Calu3 (cell line): Measurements from ENCODE around the gene ACAP1. TPM values are rescaled to one million over a fixed set of nuclear protein-coding genes. Genes with fewer than 3 reads are reported as not detected.

ENCODE experiments used
- BruUV-seq: library from RNA; stranded (reverse); fragments of 400-500 nt; replicated peaks from 2 replicates; lab custom pipeline; 2021; lab: Mats Ljungman, UMichigan
- CTCF ChIA-PET: fragments of 300-600 bp; sonication (Branson Sonifier 250); formaldehyde crosslinking; loops from one replicate; lab custom pipeline; 2022; ENCODE audit warnings: antibody characterized with exemption; lab: Charles Lee
- DNase-seq: peaks from one replicate; pipeline ENCODE4 v3.0.0; 2022
- H3K27ac Mint-ChIP-seq: one replicate; pipeline ENCODE4 v1.8.0; 2022; ENCODE audit warnings: mixed read lengths; ENCODE audit not compliant: unreplicated experiment
- H3K27me3 Mint-ChIP-seq: one replicate; pipeline ENCODE4 v1.8.0; 2022; ENCODE audit warnings: mixed read lengths; ENCODE audit not compliant: unreplicated experiment
- H3K36me3 Mint-ChIP-seq: one replicate; pipeline ENCODE4 v1.8.0; 2022; ENCODE audit warnings: mild to moderate bottlenecking, moderate library complexity, mixed read lengths; ENCODE audit not compliant: insufficient read depth, unreplicated experiment
- H3K4me1 Mint-ChIP-seq: one replicate; pipeline ENCODE4 v1.8.0; 2022; ENCODE audit warnings: mild to moderate bottlenecking, low read depth, mixed read lengths; ENCODE audit not compliant: unreplicated experiment
- H3K4me3 Mint-ChIP-seq: one replicate; pipeline ENCODE4 v1.8.0; 2022; ENCODE audit warnings: mild to moderate bottlenecking, low read depth, moderate library complexity, mixed read lengths; ENCODE audit not compliant: unreplicated experiment
- H3K9me3 Mint-ChIP-seq: one replicate; pipeline ENCODE4 v1.8.0; 2022; ENCODE audit warnings: low read depth, mixed read lengths; ENCODE audit not compliant: unreplicated experiment
- CTCF ChIP-seq: fragments of 200-600 bp; IDR thresholded peaks from one replicate; pipeline ENCODE4 v1.8.0; 2022; ENCODE audit warnings: antibody characterized with exemption; ENCODE audit not compliant: unreplicated experiment
- intact Hi-C: fragments of 100-400 bp; cut with micrococcal nuclease; formaldehyde crosslinking; loops from one replicate; pipeline ENCODE4 v1.10.0; 2022; ENCODE audit not compliant: unreplicated experiment
- total RNA-seq: library from RNA; stranded (reverse); gene quantifications from 2 replicates; pipeline ENCODE4 v1.2.3, GENCODE V29; 2022

Gene ACAP1
- total RNA-seq, 1 experiment from 2014 or later = not detected

GRCh38 chr17:7308625-7309433, 27.5 kb upstream of the ACAP1 start:
- BruUV-seq = TSS peak; percentile 71

GRCh38 chr17:7309628-7310027, 26.7 kb upstream of the ACAP1 start:
- BruUV-seq = no TSS peak
- no peaks in the 10 kb centered on the region for H3K27me3 Mint-ChIP-seq
- H3K4me1 Mint-ChIP-seq = peaks cover 32% of the 10 kb centered on the region
- no peak for TF ChIP-seq CTCF
- DNase-seq = no peak
- peaks cover 81% of the 10 kb centered on the region for H3K36me3 Mint-ChIP-seq
- peak overlapping the region; percentile 14 for H3K27ac Mint-ChIP-seq
- CTCF ChIA-PET = no interaction called here
- intact Hi-C loops = no loop called here
- peak overlapping the region; percentile 81 for H3K4me3 Mint-ChIP-seq
- H3K9me3 Mint-ChIP-seq = no peaks in the 10 kb centered on the region

More at GRCh38 chr17:7308625-7309433, 27.5 kb upstream of the ACAP1 start:
- Mint-ChIP-seq H3K4me3 (peak overlapping the region; percentile 81), H3K27me3 (no peaks in the 10 kb centered on the region), H3K9me3 (no peaks in the 10 kb centered on the region), H3K4me1 (peaks cover 26% of the 10 kb centered on the region), H3K36me3 (peaks cover 73% of the 10 kb centered on the region), H3K27ac (peak overlapping the region; percentile 65)
- DNase-seq = peak; percentile 74
- TF ChIP-seq CTCF = no peak
- intact Hi-C loops = no loop called here
- CTCF ChIA-PET = no interaction called here

- peaks cover 34% of the 10 kb centered on the region for H3K4me1 Mint-ChIP-seq
- DNase-seq = no peak
- H3K27me3 Mint-ChIP-seq = no peaks in the 10 kb centered on the region
- intact Hi-C loops = no loop called here
- peak overlapping the region; percentile 21 for H3K27ac Mint-ChIP-seq
- BruUV-seq = no TSS peak
- peak overlapping the region; percentile 81 for H3K4me3 Mint-ChIP-seq
- H3K36me3 Mint-ChIP-seq = peaks cover 97% of the 10 kb centered on the region
- CTCF ChIA-PET = interaction anchor here (0.6 kb wide), 1 partner anchor 22 kb away, joined by 10 read pairs; no protein-coding TSS in a partner anchor
- H3K9me3 Mint-ChIP-seq = no peaks in the 10 kb centered on the region
- no peak for TF ChIP-seq CTCF
Measured at GRCh38 chr17:7311110-7311705, 25.1 kb upstream of the ACAP1 start.

- intact Hi-C loops = no loop called here
- H3K27me3 Mint-ChIP-seq = no peaks in the 10 kb centered on the region
- no peaks in the 10 kb centered on the region for H3K9me3 Mint-ChIP-seq
- CTCF ChIA-PET = no interaction called here
- no peak overlapping the region for H3K27ac Mint-ChIP-seq
- no TSS peak for BruUV-seq
- H3K36me3 Mint-ChIP-seq = peaks cover 94% of the 10 kb centered on the region
- H3K4me1 Mint-ChIP-seq = peaks cover 34% of the 10 kb centered on the region
- TF ChIP-seq CTCF = no peak
- no peak for DNase-seq
- no peak overlapping the region for H3K4me3 Mint-ChIP-seq
Measured at GRCh38 chr17:7312432-7313087, 23.8 kb upstream of the ACAP1 start.
